H1 (cell line): ENCODE data around the gene UBL5. TPM values are rescaled to one million over a fixed set of nuclear protein-coding genes. Genes with fewer than 3 reads are reported as not detected.

Experiments
- CTCF ChIA-PET: fragments of 300-600 bp; sonication (Branson Sonifier 250); formaldehyde crosslinking; loops from one replicate; lab custom pipeline; 2021; ENCODE audit not compliant: partially characterized antibody; lab: Charles Lee
- POLR2A ChIA-PET: fragments of 300-600 bp; sonication (Branson Sonifier 250); formaldehyde crosslinking; loops from one replicate; lab custom pipeline; 2021; ENCODE audit warnings: inconsistent platforms; ENCODE audit not compliant: partially characterized antibody; lab: Charles Lee
- DNase-seq, 2 experiments: peaks; one replicate each; pipeline versions ENCODE4 v3.0.0 to v3.0.0-alpha.2; 2010 to 2022; ENCODE audit warnings: low spot score in 2 of 2, low read depth in 1 of 2, mixed read lengths in 1 of 2
- FAIRE-seq: peaks from 2 replicates; lab custom pipeline; 2011; peaks lifted over from hg19 to GRCh38; lab: Jason Lieb, UNC
- H2AFZ ChIP-seq: 2 replicates; pipeline ENCODE4 v1.8.1; 2012; ENCODE audit warnings: low read length, inconsistent platforms
- H2AK5ac ChIP-seq: 2 replicates; pipeline ENCODE4 v1.6.1; 2013; ENCODE audit warnings: low read depth, low read length
- H2BK120ac ChIP-seq: replicated peaks from 2 replicates; pipeline ENCODE3; 2013; ENCODE audit warnings: low read depth, low read length, inconsistent platforms
- H2BK12ac ChIP-seq: 2 replicates; pipeline ENCODE4 v1.6.1; 2013; ENCODE audit warnings: low read depth, low read length
- H2BK15ac ChIP-seq: 2 replicates; pipeline ENCODE4 v1.6.1; 2013; ENCODE audit warnings: low read length
- H2BK20ac ChIP-seq: 2 replicates; pipeline ENCODE4 v1.6.1; 2013; ENCODE audit warnings: low read length
- H2BK5ac ChIP-seq: 2 replicates; pipeline ENCODE4 v1.6.1; 2013; ENCODE audit warnings: low read depth, low read length
- H3K14ac ChIP-seq: 2 replicates; pipeline ENCODE4 v1.6.1; 2013; ENCODE audit warnings: inconsistent platforms; ENCODE audit not compliant: insufficient read length
- H3K18ac ChIP-seq: 2 replicates; pipeline ENCODE4 v1.6.1; 2013; ENCODE audit warnings: low read length; ENCODE audit errors: extremely low read depth
- H3K23ac ChIP-seq: 2 replicates; pipeline ENCODE4 v1.6.1; 2013; ENCODE audit warnings: inconsistent platforms; ENCODE audit not compliant: insufficient read length
- H3K23me2 ChIP-seq: 2 replicates; pipeline ENCODE4 v1.6.1; 2013; ENCODE audit warnings: low read depth, low read length
- H3K27ac ChIP-seq: 2 replicates; pipeline ENCODE4 v1.6.1; 2011; ENCODE audit warnings: low read depth, low read length, inconsistent platforms
- H3K27me3 ChIP-seq, 4 experiments: replicated peaks in 1 of 4; 1 replicate in 1 of 4; 2 replicates in 3 of 4; pipeline versions ENCODE4 v1.6.1 to v1.8.1; 2011 to 2013; ENCODE audit warnings: low read length in 3 of 4, mild to moderate bottlenecking in 3 of 4, inconsistent platforms in 2 of 4, mixed read lengths in 2 of 4, moderate library complexity in 1 of 4; ENCODE audit not compliant: control insufficient read depth in 3 of 4, insufficient read depth in 3 of 4; ENCODE audit errors: extremely low read depth in 1 of 4
- H3K36me3 ChIP-seq, 4 experiments: 2 replicates each; pipeline versions ENCODE4 v1.6.1 to v1.8.1; 2011 to 2013; ENCODE audit warnings: mild to moderate bottlenecking in 4 of 4, low read length in 3 of 4, moderate library complexity in 2 of 4, control low read depth in 1 of 4, inconsistent platforms in 1 of 4; ENCODE audit not compliant: insufficient read depth in 4 of 4, control insufficient read depth in 2 of 4
- H3K4ac ChIP-seq: replicated peaks from 2 replicates; pipeline ENCODE3; 2013; ENCODE audit warnings: low read length, low read depth, mixed read lengths, inconsistent platforms; ENCODE audit not compliant: insufficient read length
- H3K4me1 ChIP-seq, 4 experiments: replicated peaks in 1 of 4; 1 replicate in 1 of 4; 2 replicates in 3 of 4; pipeline versions ENCODE4 v1.6.1 to v1.8.1; 2011 to 2013; ENCODE audit warnings: low read length in 3 of 4, inconsistent platforms in 2 of 4, mixed read lengths in 1 of 4; ENCODE audit not compliant: insufficient read depth in 4 of 4, control insufficient read depth in 3 of 4
- H3K4me2 ChIP-seq, 2 experiments: 2 replicates each; pipeline versions ENCODE4 v1.6.1 to v1.8.1; 2011 to 2013; ENCODE audit warnings: low read depth in 2 of 2, low read length in 2 of 2, control low read depth in 1 of 2, inconsistent platforms in 1 of 2, mild to moderate bottlenecking in 1 of 2; ENCODE audit not compliant: insufficient read depth in 1 of 2
- H3K4me3 ChIP-seq, 4 experiments: fragments of 200-600, 300-600 bp in 1 of 4; sonication (generic), shearing (Covaris generic), sonication (Bioruptor Twin) in 1 of 4; 2 replicates each; pipeline versions ENCODE4 v1.5.1 to v1.8.1; 2011 to 2016; ENCODE audit warnings: low read length in 4 of 4, low read depth in 3 of 4, control low read depth in 2 of 4, inconsistent platforms in 2 of 4, mild to moderate bottlenecking in 2 of 4, mixed read lengths in 1 of 4, moderate library complexity in 1 of 4; ENCODE audit not compliant: insufficient read depth in 2 of 4; ENCODE audit errors: extremely low read depth in 1 of 4
- H3K56ac ChIP-seq: replicated peaks from 2 replicates; pipeline ENCODE3; 2013; ENCODE audit warnings: low read depth, mild to moderate bottlenecking, mixed read lengths, low read length, inconsistent platforms; ENCODE audit not compliant: insufficient read length
- H3K79me1 ChIP-seq: 2 replicates; pipeline ENCODE4 v1.6.1; 2013; ENCODE audit warnings: low read depth, low read length, control low read depth
- H3K79me2 ChIP-seq, 2 experiments: 2 replicates each; pipeline versions ENCODE4 v1.6.1 to v1.8.1; 2012 to 2013; ENCODE audit warnings: low read length in 2 of 2, mild to moderate bottlenecking in 2 of 2, inconsistent platforms in 1 of 2; ENCODE audit not compliant: insufficient read depth in 2 of 2, control insufficient read depth in 1 of 2
- H3K9ac ChIP-seq, 4 experiments: replicated peaks in 1 of 4; 1 replicate in 1 of 4; 2 replicates in 3 of 4; pipeline versions ENCODE4 v1.6.1 to v1.8.1; 2011 to 2013; ENCODE audit warnings: low read depth in 3 of 4, low read length in 3 of 4, control low read depth in 2 of 4, mild to moderate bottlenecking in 2 of 4, moderate library complexity in 2 of 4, inconsistent platforms in 1 of 4; ENCODE audit errors: extremely low read depth in 1 of 4
- H3K9me3 ChIP-seq, 2 experiments: 2 replicates each; pipeline versions ENCODE4 v1.6.1 to v1.8.1; 2012 to 2013; ENCODE audit warnings: mild to moderate bottlenecking in 2 of 2, moderate library complexity in 2 of 2, control low read depth in 1 of 2, inconsistent platforms in 1 of 2, low read depth in 1 of 2, low read length in 1 of 2, mixed read lengths in 1 of 2; ENCODE audit not compliant: insufficient read depth in 2 of 2
- H4K20me1 ChIP-seq, 2 experiments: replicated peaks in 1 of 2; 2 replicates each; pipeline versions ENCODE3 to v1.8.1; 2011 to 2013; ENCODE audit warnings: inconsistent platforms in 2 of 2, low read length in 2 of 2, mild to moderate bottlenecking in 1 of 2; ENCODE audit not compliant: insufficient read depth in 2 of 2, control insufficient read depth in 1 of 2
- H4K5ac ChIP-seq: 2 replicates; pipeline ENCODE4 v1.6.1; 2013; ENCODE audit warnings: low read length, low read depth, mixed read lengths, inconsistent platforms; ENCODE audit not compliant: insufficient read length
- H4K8ac ChIP-seq: 2 replicates; pipeline ENCODE4 v1.8.0; 2013; ENCODE audit warnings: mild to moderate bottlenecking, moderate library complexity, low read length, inconsistent platforms; ENCODE audit not compliant: insufficient read depth; ENCODE audit errors: extremely low read depth
- H4K91ac ChIP-seq: replicated peaks from 2 replicates; pipeline ENCODE3; 2013; ENCODE audit warnings: low read length, mixed read lengths, inconsistent platforms; ENCODE audit not compliant: insufficient read length
- CEBPB ChIP-seq: IDR thresholded peaks from 2 replicates; pipeline ENCODE4 v1.6.1; 2012; ENCODE audit warnings: low read depth, low read length
- EP300 ChIP-seq, 2 experiments: IDR thresholded peaks; 1 replicate in 1 of 2; 2 replicates in 1 of 2; pipeline ENCODE4 v1.6.1; 2011 to 2012; ENCODE audit warnings: low read depth in 2 of 2, low read length in 2 of 2, mild to moderate bottlenecking in 2 of 2, borderline replicate concordance in 1 of 2, inconsistent platforms in 1 of 2, moderate library complexity in 1 of 2
- MAFK ChIP-seq: IDR thresholded peaks from 2 replicates; pipeline ENCODE4 v1.6.1; 2012; ENCODE audit warnings: low read depth, mild to moderate bottlenecking, improper control_type of control experiment, low read length
- MAX ChIP-seq: IDR thresholded peaks from 2 replicates; pipeline ENCODE4 v1.6.1; 2012; ENCODE audit warnings: inconsistent platforms
- RBBP5 ChIP-seq: IDR thresholded peaks from 2 replicates; pipeline ENCODE4 v1.7.1; 2012; ENCODE audit warnings: low read depth, mild to moderate bottlenecking, inconsistent platforms, low read length, moderate library complexity, borderline replicate concordance
- RFX5 ChIP-seq: IDR thresholded peaks from 2 replicates; pipeline ENCODE4 v1.6.1; 2011; ENCODE audit warnings: low read depth, low read length, improper control_type of control experiment, borderline replicate concordance
- RXRA ChIP-seq: IDR thresholded peaks from 2 replicates; pipeline ENCODE4 v1.6.1; 2011; ENCODE audit warnings: low read depth, mild to moderate bottlenecking, low read length, moderate library complexity; ENCODE audit not compliant: insufficient read depth
- SIN3A ChIP-seq, 2 experiments: IDR thresholded peaks in 1 of 2; conservative IDR thresholded peaks in 1 of 2; 2 replicates each; pipeline ENCODE4 v1.6.1; 2011 to 2012; ENCODE audit warnings: low read length in 2 of 2, improper control_type of control experiment in 1 of 2, low read depth in 1 of 2, mild to moderate bottlenecking in 1 of 2
- SIX5 ChIP-seq: IDR thresholded peaks from 2 replicates; pipeline ENCODE4 v1.6.1; 2011; ENCODE audit warnings: mild to moderate bottlenecking, low read depth, low read length
- SP4 ChIP-seq: IDR thresholded peaks from 2 replicates; pipeline ENCODE4 v1.6.1; 2012; ENCODE audit warnings: low read length, inconsistent platforms
- SRF ChIP-seq: IDR thresholded peaks from 2 replicates; pipeline ENCODE4 v1.6.1; 2011; ENCODE audit warnings: mild to moderate bottlenecking, low read depth, low read length, moderate library complexity
- TCF12 ChIP-seq: IDR thresholded peaks from 2 replicates; pipeline ENCODE4 v1.6.1; 2011; ENCODE audit warnings: low read depth, mild to moderate bottlenecking, low read length
- WGBS, 2 experiments: shearing (Covaris generic) in 1 of 2; methylation state at CpG; one replicate each; pipeline versions ENCODE4 v1.1.6 to v1.1.7; 2013 to 2015; ENCODE audit warnings: low lambda C conversion rate in 2 of 2, mixed read lengths in 2 of 2, inconsistent platforms in 1 of 2, low coverage in 1 of 2, missing lambda C conversion rate in 1 of 2; ENCODE audit not compliant: insufficient replicate concordance in 2 of 2, insufficient coverage in 1 of 2, insufficient read length in 1 of 2; ENCODE audit errors: extremely low coverage in 1 of 2, missing lambda C conversion rate in 1 of 2; 5-methylcytosine and 5-hydroxymethylcytosine counted together
- polyA plus RNA-seq, 7 experiments: library from polyadenylated mRNA; depleted of rRNA in 3 of 7; stranded (reverse) in 5 of 7; unstranded in 2 of 7; fragments of >200 nt in 5 of 7; fragments of 200-250 nt in 2 of 7; gene quantifications; 1 replicate in 5 of 7; 2 replicates in 1 of 7; 4 replicates in 1 of 7; pipeline versions ENCODE4 v1.2.1 to v1.2.3, GENCODE V29; 2011 to 2013; ENCODE audit warnings: missing spikeins in 2 of 7, mixed read lengths in 2 of 7
- total RNA-seq: library from RNA; stranded (reverse); fragmentation: NEBNext Ultra II Directional; extraction: Animal tissue kit (Norgen Biotek cat#: 25700); gene quantifications from 2 replicates; pipeline ENCODE4 v1.2.1, GENCODE V29; 2021

Gene UBL5
- total and polyA plus RNA-seq, 2 of the 8 experiments (the other 6 are each of a cell fraction or from before 2014, with no cell fraction given) = 416 to 1,209 TPM

GRCh38 chr19:9811139-9811538 is 16.6 kb upstream of the UBL5 start:
- H3K4ac ChIP-seq = no peak overlapping the region
- no peaks in the 10 kb centered on the region for H3K4me1 ChIP-seq
- no peak overlapping the region for H2BK15ac ChIP-seq
- CTCF ChIA-PET = no interaction called here
- FAIRE-seq = no peak
- no peak overlapping the region for H3K4me3 ChIP-seq
- H3K23ac ChIP-seq = no peak overlapping the region
- 95% methylated on average over 21 of the region's 21 CpGs; no CpG with 5 or more reads in 1 of the 2 experiments for WGBS, 2 experiments
- peaks cover 7 to 23% (median 15%) of the 10 kb centered on the region in 4 experiments for H3K36me3 ChIP-seq
- H3K79me1 ChIP-seq = no peaks in the 10 kb centered on the region; the same call in 1 of the 2 replicates
- no peak overlapping the region for H3K56ac ChIP-seq
- H3K79me2 ChIP-seq = peaks cover 0 to 13% of the 10 kb centered on the region in 2 experiments; a peak in 2 of 4 replicates
- H3K27ac ChIP-seq = no peak overlapping the region
- no peak overlapping the region for H2BK12ac ChIP-seq
- no peak overlapping the region for H3K4me2 ChIP-seq
- no peak overlapping the region for H4K8ac ChIP-seq
- H2BK120ac ChIP-seq = no peak overlapping the region
- no peaks in the 10 kb centered on the region for H3K27me3 ChIP-seq
- peaks cover 0 to 1% of the 10 kb centered on the region in 2 experiments for H4K20me1 ChIP-seq
- H4K5ac ChIP-seq = no peak overlapping the region
- no peak overlapping the region for H3K9ac ChIP-seq
- no peak overlapping the region for H2BK20ac ChIP-seq
- H2BK5ac ChIP-seq = no peak overlapping the region
- H2AK5ac ChIP-seq = no peak overlapping the region
- no peak overlapping the region for H4K91ac ChIP-seq
- TF ChIP-seq SIX5 (no peak), SRF (no peak), RBBP5 (no peak), EP300 (IDR thresholded peaks at IDR 0.05; ENCODE audit: borderline replicate concordance in 1 of 2, low read depth in 2 of 2, low read length in 2 of 2) (no peak), SIN3A (conservative IDR thresholded peaks at IDR 0.05 in 1 of 2, IDR thresholded peaks at IDR 0.05 in 1 of 2; ENCODE audit: low read depth in 1 of 2, low read length in 2 of 2) (no peak), MAFK (no peak), RXRA (no peak), TCF12 (no peak), RFX5 (no peak), CEBPB (no peak), MAX (no peak), SP4 (no peak)
- TF ChIP-seq, all 59 proteins: peak for 0
- Histone ChIP-seq H3K23me2 (no peaks in the 10 kb centered on the region), H3K18ac (no peak overlapping the region), H2AFZ (no peak overlapping the region), H3K9me3 (0 out of 4 replicates have a peak, but pooled peaks cover 2 to 5% of the 10 kb centered on the region in 2 experiments), H3K14ac (no peak overlapping the region)
- DNase-seq = no peak
- POLR2A ChIA-PET = interaction anchor here (0.6 kb wide), 1 partner anchor 42 kb away, joined by 3 read pairs; the partner anchor contains the start of gene ZNF846
